ENCODE results near the gene MBLAC2. TPM values are rescaled to one million over a fixed set of nuclear protein-coding genes. Genes with fewer than 3 reads are reported as not detected.

Gene MBLAC2
- total RNA-seq = 6.3 and 6.6 TPM in 2 replicates
- long read RNA-seq, full-length matches to known transcripts = 13 of 15 reads
- long read RNA-seq, partial matches to known transcripts = 0 of 15 reads
- long read RNA-seq, other reads (novel, unspliced or antisense) = 2 of 15 reads

GRCh38 chr5:90474235-90475107 lies at the start of gene MBLAC2, which contains the start of gene POLR3G:
Gene MBLAC2, minus strand, starts transcription at chr5:90474771. Its CDS starts 479 bp downstream, at chr5:90474292.
Gene POLR3G, plus strand, starts transcription at chr5:90474864. Its CDS starts 10,704 bp downstream, at chr5:90485568.
- Mint-ChIP-seq H3K9me3 (ENCODE audit: unreplicated experiment) (no peaks in the 10 kb centered on the region), H3K27ac (ENCODE audit: unreplicated experiment) (peak within 1 kb of the TSS; percentile 92), H3K27me3 (ENCODE audit: unreplicated experiment) (no peaks in the 10 kb centered on the region), H3K36me3 (ENCODE audit: unreplicated experiment) (peaks cover under 1% of the 10 kb centered on the region), H3K4me3 (ENCODE audit: unreplicated experiment) (peak within 1 kb of the TSS; percentile 96), H3K4me1 (ENCODE audit: unreplicated experiment) (peaks cover 40% of the 10 kb centered on the region)
- TF ChIP-seq CTCF (IDR thresholded peaks at IDR 0.05) = peak; percentile 66
- peak; percentile 96 for DNase-seq (ENCODE audit: extremely low spot score, unreplicated experiment)

DNA sequence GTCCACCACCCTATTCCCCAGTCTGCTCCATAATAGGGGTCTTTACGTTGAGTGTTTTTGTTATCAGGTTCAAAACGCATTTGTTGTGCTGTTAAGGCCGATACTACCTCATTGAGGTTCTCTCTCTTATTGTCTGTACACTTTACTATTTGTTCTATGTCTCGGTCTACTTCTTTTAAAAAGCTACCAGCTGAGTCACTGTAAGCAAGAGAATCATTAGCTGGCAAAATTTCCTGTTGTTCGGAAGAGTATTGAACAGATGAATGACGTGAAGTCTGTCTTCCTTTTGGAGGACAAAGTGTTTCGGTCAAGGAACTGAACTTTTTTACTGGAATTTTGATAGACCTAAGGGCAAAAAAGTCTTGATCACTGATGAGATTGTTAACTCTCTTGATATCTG lies 44.5 kb upstream of the MBLAC2 start:
- peaks cover 56% of the 10 kb centered on the region for H3K36me3 Mint-ChIP-seq (ENCODE audit: unreplicated experiment)
- no peak for DNase-seq (ENCODE audit: extremely low spot score, unreplicated experiment)
- peaks cover 2% of the 10 kb centered on the region for H3K4me1 Mint-ChIP-seq (ENCODE audit: unreplicated experiment)
- no peaks in the 10 kb centered on the region for H3K9me3 Mint-ChIP-seq (ENCODE audit: unreplicated experiment)
- no peaks in the 10 kb centered on the region for H3K27me3 Mint-ChIP-seq (ENCODE audit: unreplicated experiment)
- H3K4me3 Mint-ChIP-seq (ENCODE audit: unreplicated experiment) = no peak overlapping the region
- no peak for TF ChIP-seq CTCF (IDR thresholded peaks at IDR 0.05)
- no peak overlapping the region for H3K27ac Mint-ChIP-seq (ENCODE audit: unreplicated experiment)

- peaks cover 53% of the 10 kb centered on the region for H3K36me3 Mint-ChIP-seq (ENCODE audit: unreplicated experiment)
- no peak overlapping the region for H3K27ac Mint-ChIP-seq (ENCODE audit: unreplicated experiment)
- H3K4me3 Mint-ChIP-seq (ENCODE audit: unreplicated experiment) = no peak overlapping the region
- H3K9me3 Mint-ChIP-seq (ENCODE audit: unreplicated experiment) = no peaks in the 10 kb centered on the region
- no peak for DNase-seq (ENCODE audit: extremely low spot score, unreplicated experiment)
- no peaks in the 10 kb centered on the region for H3K27me3 Mint-ChIP-seq (ENCODE audit: unreplicated experiment)
- peaks cover 2% of the 10 kb centered on the region for H3K4me1 Mint-ChIP-seq (ENCODE audit: unreplicated experiment)
- no peak for TF ChIP-seq CTCF (IDR thresholded peaks at IDR 0.05)
Observed at GRCh38 chr5:90518661-90519060, 44.1 kb upstream of the MBLAC2 start.

DNA sequence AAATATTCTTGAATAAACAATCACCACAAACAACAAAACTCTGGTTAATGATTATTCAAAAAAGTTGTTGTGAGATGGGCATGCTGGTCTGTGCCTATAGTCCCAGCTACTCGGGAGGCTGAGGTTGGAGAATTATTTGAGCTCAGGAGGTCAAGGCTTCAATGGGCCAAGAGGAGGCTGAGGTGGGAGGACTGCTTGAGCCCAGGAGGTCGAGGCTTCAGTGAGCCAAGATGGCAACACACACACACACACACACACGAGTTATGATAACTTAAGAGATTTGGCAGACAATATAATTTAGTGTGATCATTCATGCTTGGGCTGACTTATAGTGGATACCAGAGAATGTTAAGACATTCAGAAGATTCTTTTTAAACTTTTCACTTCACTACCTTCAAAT lies 39.9 kb upstream of the MBLAC2 start:
- no peak for TF ChIP-seq CTCF (IDR thresholded peaks at IDR 0.05)
- no peak for DNase-seq (ENCODE audit: extremely low spot score, unreplicated experiment)
- peaks cover 20% of the 10 kb centered on the region for H3K36me3 Mint-ChIP-seq (ENCODE audit: unreplicated experiment)
- H3K4me1 Mint-ChIP-seq (ENCODE audit: unreplicated experiment) = peaks cover 2% of the 10 kb centered on the region
- H3K27me3 Mint-ChIP-seq (ENCODE audit: unreplicated experiment) = no peaks in the 10 kb centered on the region
- no peak overlapping the region for H3K27ac Mint-ChIP-seq (ENCODE audit: unreplicated experiment)
- H3K4me3 Mint-ChIP-seq (ENCODE audit: unreplicated experiment) = no peak overlapping the region
- H3K9me3 Mint-ChIP-seq (ENCODE audit: unreplicated experiment) = no peaks in the 10 kb centered on the region

GRCh38 chr5:90510438-90510837 lies 35.9 kb upstream of the MBLAC2 start:
- peaks cover 9% of the 10 kb centered on the region for H3K36me3 Mint-ChIP-seq (ENCODE audit: unreplicated experiment)
- H3K27ac Mint-ChIP-seq (ENCODE audit: unreplicated experiment) = no peak overlapping the region
- no peaks in the 10 kb centered on the region for H3K27me3 Mint-ChIP-seq (ENCODE audit: unreplicated experiment)
- no peak overlapping the region for H3K4me3 Mint-ChIP-seq (ENCODE audit: unreplicated experiment)
- no peaks in the 10 kb centered on the region for H3K9me3 Mint-ChIP-seq (ENCODE audit: unreplicated experiment)
- no peak for DNase-seq (ENCODE audit: extremely low spot score, unreplicated experiment)
- no peaks in the 10 kb centered on the region for H3K4me1 Mint-ChIP-seq (ENCODE audit: unreplicated experiment)
- no peak for TF ChIP-seq CTCF (IDR thresholded peaks at IDR 0.05)

All from osteocyte (in vitro differentiated cells).